ENCODE data around the gene ACTA1. TPM values are rescaled to one million over a fixed set of nuclear protein-coding genes. Genes with fewer than 3 reads are reported as not detected.
"Not testable (repeated sequence)": the region's sequence is repeated elsewhere in the genome, so short reads cannot be mapped to it uniquely, and the experiment has no call there.

The ACTA1 gene
- polyA plus RNA-seq, 4 donors, result 0.61 to 2.4 (median 1.5) TPM

DNA sequence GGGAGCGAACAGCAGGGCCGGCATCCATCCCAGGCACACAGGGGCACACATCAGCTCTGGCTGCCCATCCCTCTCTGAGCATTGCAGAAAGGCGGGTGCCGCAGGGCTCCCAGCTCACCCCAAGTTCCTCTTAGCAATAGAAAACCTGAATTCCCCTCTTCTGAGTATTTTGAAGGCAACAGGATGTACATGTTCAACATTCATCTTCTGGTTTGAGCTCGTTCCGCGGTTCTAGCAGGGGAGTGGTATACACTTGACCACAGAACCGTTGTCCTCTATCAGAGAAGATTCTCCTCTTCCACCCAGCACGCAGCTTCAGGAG is 23.6 kb downstream of the ACTA1 start:
- DNase-seq (ENCODE audit: low read depth in 4 of 4, low spot score in 3 of 4), result no peak

DNA sequence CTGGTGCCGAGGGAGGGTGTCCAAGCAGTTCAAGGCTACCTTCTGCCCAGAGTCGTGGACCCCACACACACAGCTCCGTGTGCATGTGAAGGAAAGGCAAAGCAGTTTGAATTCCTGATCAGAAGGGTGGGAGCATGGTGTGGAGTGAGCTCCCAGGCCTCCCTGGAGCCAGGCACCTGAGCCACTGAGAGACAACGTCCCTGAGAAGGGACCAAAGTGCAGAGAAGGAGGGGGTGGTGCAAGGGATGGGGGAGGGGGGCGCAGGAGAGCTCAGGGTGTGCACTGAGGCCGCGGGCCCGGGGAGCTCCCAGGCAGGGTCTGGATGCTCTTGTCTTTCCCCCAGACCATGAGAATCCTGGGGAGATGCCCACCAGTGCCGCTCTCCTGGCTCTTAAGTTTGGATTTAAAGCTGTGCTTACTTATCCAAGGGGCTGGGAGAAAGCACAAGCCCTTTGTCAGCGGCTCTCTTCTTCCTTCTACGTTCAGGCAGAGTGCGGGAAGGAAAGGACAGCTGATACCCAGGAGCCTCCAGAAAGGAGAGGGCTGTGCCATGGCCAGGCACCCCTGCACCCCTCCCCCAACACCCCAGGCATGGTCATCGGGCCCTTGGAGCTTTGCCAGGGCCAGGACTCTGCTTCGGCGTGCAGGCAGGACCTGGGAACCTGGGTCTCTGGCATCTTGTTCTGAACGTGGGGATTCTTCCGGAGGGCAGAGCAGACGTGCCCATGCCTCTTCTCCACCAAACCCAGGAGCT is 24.1 kb downstream of the ACTA1 start:
- DNase-seq (ENCODE audit: low read depth in 4 of 4, low spot score in 3 of 4), result no peak

DNA sequence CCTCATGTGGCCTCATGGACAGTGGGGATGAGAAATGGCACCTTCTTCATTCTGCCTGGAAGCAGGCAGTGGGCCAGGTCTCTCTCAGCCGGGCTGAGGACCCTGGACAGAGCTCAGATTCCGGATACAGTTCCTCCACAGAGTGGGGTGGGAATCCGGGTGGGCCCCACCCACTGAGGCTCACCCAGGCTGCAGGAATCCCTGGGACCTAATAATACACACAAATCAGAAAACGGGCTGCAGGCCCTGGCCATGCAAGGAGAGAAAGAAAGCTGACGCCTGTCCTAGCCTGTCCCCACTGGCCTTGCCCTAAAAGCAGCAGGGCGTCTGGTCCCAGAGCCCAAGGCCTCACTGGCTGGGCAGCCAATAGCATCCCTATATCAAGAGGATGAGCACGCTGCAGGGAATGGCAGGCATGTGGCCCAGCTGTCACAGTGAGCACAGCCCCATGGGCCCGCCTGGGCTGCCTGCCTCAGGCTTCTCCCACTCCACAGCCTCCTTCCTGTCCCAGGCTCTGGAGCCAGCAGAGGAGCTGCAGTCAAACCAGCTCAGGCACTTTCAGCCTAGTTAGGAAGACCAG is 25.3 kb downstream of the ACTA1 start:
- no peak for DNase-seq (ENCODE audit: low read depth in 4 of 4, low spot score in 3 of 4)

DNA sequence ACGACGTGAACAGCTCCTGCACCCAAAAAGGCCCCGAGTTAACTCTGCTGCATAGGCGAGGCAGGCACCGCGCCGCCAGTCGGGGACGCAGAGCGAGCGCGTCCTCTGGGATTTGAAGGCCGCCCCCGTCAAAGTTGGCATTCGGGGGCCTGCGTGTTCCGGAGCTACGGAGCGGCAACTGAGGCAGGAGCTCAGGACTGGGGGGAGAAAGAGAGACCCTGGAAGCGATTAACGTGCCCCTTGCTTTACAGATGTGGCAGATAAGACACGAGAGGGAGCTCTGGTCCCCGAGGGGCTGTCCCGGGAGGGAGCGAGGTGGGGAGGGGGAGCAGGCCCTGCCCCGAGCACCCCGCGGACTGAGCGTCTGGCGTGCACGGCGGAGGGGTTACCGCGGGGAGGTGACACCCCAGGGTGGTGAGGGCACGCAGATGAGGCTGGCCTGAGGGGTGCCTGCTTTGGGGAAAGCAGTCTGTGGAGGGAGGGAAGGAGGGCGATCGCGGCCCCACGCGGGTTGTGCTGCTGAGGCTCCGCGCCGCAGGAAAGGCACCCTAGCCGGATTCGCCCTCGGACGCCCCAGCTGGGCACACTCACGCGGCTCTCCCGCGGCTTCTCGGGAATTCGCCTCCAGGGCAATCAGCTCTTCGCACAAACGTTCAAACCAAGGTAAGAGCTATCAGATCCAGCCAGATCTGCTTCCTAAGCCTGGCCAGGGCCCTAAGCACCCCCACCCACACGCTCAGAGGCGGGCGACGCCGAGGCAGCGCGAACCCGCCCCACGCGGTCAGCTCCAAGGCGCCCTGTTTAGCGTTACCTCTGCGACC is 26.5 kb downstream of the ACTA1 start:
- no peak for DNase-seq (ENCODE audit: low read depth in 4 of 4, low spot score in 3 of 4)

DNA sequence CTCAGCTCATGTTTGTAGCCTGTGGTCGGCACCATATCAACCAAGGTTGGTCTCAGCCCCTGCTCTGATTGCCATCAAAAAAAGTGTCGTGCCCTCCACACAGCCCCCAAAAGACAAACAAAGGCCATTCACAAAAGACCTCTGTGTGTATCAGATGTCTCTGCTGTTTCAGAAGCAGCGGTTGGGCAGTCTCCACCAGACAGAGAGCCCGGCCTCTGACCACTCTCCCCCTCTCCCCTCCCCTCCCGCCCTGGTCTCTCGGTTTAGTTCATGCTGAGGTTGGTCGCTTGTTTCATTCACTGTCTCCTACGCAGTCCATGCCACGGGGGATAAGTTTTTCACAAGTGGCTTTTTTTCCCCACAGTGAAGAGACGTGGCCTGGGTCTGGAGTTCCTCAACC is 27.1 kb downstream of the ACTA1 start:
- peak in 1 of 4 donors; percentile 32 for DNase-seq (ENCODE audit: low read depth in 4 of 4, low spot score in 3 of 4)

DNA sequence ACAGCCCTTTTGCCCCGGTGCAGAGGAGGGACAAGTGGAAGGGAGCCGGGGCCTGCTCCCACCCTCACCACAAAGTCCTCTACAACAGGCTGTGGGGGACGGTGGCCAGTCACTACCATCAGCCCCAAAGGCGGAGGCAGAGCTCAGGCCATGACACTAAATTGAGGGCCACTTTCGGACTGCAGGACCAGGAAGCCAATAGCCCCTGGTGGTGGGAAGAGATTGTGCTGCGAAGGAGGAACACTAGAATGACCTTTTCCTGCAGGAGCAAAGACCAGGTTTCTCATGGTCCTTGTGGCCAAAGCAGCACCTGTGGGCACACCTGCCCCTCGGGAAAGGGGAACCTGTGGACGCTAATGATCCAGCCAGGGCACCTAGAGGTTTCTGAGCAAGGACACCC is 30.3 kb downstream of the ACTA1 start:
- DNase-seq (ENCODE audit: low read depth in 4 of 4, low spot score in 3 of 4), result no peak

DNA sequence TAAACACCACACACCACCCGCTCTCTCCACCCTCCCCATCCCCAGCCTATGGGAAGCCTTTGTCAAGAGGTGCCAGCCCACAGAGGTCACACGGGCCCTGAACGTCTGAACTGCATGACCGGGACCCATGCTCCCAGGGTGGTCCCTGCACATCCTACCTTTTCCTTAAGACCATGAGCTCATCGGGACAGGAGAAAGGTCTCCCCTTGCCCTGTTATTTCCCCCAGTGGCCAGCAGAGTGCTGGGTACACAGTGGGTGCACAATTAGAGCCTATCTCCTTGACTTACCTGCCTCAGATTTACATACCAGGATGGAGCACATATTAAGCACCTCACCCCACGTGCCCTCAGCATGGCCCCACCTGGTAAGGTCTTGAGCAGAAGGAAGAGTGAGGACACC is 30.9 kb downstream of the ACTA1 start:
- DNase-seq (ENCODE audit: low read depth in 4 of 4, low spot score in 3 of 4), result no peak

DNA sequence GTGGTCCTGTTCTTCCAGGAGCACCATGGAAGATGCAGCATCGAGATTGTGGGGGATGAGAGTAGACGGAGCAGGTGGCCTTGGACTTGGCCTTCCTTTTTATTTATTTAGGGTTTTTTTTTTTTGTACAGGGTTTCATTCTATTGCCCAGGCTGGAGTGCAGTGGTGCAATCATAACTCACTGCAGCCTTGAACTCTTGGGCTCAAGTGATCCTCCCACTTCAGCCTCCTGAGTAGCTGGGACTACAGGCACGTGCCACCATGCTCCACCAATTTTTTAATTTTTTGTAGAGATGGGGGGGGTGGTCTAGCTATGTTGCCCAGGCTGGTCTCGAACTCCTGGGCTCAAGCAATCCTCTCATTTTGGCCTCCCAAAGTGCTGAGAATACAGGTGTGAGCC is 31.6 kb downstream of the ACTA1 start:
- not testable (repeated sequence) for DNase-seq (ENCODE audit: low read depth in 4 of 4, low spot score in 3 of 4)

DNA sequence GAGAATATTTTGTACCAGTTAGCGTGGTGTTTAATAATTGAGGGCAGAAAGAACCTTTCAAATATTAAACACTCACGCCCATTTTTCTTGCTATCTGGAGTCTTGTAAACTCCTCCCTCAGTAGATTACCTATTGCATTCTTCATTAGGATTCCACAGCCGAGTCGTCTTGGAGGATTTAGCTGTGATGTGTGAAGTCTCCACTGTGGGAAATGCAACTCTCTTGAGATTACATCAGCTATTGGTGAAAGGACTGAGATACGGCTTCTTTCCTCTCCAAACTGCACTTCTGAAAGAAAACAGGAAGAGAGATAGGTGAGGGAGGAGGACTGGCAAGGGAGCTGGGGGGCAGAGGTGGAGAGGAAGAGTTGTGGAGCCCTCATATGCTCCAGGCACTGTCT is 36.1 kb downstream of the ACTA1 start:
- DNase-seq (ENCODE audit: low read depth in 4 of 4, low spot score in 3 of 4), result no peak

DNA sequence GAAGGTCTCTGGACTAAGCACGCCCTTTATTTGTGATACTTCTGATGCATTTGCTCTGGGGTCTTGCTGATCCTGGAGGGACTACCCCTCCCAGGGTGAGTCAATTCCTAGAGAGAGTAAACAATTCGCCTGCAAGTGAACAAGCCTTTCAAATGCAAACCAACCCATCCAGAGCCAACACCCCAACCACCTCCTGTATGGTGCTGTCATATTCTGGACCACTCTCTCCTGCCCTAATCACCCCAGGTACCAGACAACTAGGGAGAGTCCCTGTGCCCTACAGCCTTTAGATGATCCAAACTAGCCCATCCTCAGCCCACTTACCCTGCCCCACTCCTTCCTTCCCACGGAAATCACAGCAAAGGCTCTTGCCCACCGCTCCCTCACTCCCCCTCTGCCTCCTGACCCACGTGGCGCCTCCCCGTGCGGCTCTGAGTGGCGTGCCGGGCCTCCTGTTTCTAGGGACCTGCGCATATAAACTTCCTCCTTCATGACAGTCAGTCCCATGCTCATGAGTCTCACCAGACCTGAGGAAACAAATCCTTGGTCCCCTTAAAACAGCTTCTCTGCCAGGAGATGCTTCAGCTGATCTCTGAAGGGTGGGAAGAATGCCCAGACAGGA is 37.2 kb downstream of the ACTA1 start:
- no peak for DNase-seq (ENCODE audit: low read depth in 4 of 4, low spot score in 3 of 4)

DNA sequence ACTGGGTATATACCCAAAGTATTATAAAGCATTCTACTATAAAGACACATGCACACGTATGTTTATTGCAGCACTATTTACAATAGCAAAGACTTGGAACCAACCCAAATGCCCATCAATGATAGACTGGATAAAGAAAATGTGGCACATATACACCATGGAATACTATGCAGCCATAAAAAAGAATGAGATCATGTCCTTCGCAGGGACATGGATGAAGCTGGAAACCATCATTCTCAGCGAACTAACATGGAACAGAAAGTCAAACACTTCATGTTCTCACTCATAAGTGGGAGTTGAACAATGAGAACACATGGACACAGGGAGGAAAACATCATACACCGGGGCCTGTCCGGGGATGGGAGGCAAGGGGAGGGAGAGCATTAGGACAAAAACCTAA is 39.4 kb downstream of the ACTA1 start:
- DNase-seq (ENCODE audit: low read depth in 4 of 4, low spot score in 3 of 4), result not testable (repeated sequence)

DNA sequence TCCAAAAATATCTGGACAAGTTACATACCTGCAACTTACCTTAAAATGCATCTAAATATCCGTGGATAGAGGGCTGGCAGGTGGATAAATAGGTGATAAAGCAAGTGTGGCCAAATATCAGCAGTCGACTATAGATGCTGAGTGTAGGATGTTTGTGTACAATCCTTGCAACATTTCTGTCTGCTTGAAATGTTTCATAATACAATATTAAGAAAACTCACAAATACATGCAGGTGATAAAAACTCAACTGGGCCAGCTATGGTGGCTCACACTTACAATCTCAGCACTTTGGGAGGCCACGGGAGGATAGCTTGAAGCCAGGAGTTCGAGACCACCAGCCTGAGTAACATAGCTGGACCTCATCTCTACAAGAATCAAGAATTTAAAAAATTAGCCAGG is 41.0 kb downstream of the ACTA1 start:
- DNase-seq (ENCODE audit: low read depth in 4 of 4, low spot score in 3 of 4), result no peak

DNA sequence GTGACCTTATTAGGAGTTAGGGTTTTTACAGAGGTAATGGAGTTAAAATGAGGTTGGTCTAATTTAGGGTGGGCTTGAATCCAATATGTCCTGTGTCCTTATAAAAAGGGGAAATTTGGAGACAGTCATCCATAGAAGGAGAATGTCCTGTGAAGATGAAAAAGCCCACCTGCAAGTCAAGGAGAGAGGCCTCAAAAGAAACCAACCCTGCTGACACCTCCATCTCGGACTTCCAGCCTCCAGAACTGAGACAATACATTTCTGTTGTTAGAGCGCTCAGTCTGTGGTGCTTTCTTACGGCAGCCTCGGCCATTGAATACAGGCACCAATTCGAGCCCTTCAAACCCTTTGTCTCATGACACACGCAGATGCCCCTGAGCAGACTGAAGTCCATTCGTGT is 43.8 kb downstream of the ACTA1 start:
- no peak for DNase-seq (ENCODE audit: low read depth in 4 of 4, low spot score in 3 of 4)

DNA sequence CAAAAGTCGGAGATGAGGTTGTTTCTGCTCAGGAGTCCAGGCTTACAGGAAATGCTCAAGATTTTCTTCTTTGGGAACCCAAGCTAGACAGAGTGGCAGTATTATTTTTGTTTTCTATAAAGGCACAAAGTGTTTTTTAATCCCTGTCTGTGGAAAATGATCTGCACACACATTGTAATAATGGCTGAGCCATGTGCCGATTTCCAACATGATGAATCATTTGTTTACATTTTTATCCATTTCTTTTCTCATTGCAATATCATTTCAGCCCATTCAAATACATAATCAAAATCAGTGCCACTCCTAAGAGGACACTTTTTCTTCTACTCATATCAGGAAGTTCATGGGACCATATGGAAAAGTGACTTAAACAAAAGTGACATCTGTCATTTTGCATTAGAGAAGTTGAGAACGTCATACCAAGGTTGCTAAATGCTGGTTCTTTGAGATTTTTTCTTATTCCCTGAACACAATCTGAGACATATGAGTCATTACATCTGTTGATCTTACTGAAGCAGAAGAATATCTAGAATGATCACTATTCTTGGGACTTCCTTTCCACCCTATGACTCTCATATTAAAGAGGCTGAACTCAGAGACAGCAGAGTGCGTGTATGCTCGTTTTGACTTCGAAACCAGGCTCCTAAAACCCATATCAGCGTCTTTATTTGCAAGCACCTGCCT is 44.9 kb downstream of the ACTA1 start:
- no peak for DNase-seq (ENCODE audit: low read depth in 4 of 4, low spot score in 3 of 4)

DNA sequence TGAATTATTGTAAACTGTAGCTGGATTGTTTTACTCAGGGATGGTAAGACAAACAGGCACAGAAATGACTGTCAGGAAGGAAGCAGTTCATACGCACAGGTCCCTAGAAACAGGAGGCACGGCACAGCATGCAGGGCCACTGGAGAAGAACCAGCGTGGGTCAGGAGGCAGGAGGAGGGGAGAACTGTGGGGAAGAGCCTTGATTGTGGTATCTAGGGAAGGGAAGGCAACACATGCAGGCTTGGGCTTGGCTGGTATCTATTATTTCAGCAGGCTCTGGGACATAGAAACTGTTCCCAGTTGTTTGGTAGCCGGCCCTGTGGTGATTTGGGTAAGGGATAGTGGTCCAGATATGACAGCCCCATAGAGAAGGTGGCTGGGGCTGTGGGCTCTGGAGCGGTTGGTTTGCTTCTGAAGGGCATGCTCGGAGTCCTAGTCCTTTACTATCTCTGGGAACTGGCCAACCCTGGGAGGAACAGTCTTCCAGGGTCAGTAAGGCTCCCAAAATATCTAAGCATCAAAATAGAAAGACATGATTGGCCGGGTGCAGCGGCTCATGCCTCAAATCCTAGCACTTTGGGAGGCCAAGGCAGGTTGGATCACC is 47.9 kb downstream of the ACTA1 start:
- DNase-seq (ENCODE audit: low read depth in 4 of 4, low spot score in 3 of 4), result no peak

DNA sequence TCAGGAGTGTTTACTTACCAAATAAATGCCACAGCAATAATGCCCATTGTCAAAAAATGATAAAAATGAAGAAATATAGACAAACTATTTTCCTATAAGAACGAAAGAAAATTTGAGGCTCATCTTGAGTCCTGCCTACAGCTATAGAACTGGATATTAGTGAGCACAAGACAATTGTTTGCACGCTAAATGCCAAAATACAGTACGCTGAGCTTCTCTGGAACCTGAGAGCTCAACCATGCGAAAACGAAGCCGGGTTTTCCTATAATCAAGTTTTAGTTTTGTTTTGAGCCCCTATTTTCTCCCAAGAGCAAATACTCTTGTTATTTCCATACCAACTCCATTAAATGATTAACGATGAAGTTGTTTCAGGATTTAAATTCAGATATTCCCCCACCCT is 49.1 kb downstream of the ACTA1 start:
- no peak for DNase-seq (ENCODE audit: low read depth in 4 of 4, low spot score in 3 of 4)

DNA sequence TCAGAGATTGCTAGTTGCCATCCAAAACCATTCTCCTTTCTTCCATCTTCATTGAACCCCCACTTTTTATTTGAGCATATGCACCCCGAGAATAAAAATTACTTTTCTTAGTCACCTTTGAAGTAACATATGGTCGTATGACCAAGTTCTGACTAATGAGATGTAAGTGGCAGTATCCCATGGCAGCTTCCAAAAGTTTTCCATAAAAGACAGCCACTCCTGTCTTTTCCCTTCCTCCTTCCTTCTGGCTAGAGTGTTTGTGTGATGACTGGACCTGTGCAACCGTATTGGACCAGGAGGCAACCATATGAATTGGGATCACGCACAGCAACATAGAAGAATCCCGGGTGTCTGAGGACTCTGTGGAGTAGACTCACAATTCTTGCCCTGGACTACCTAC is 49.9 kb downstream of the ACTA1 start:
- DNase-seq (ENCODE audit: low read depth in 4 of 4, low spot score in 3 of 4), result no peak

DNA sequence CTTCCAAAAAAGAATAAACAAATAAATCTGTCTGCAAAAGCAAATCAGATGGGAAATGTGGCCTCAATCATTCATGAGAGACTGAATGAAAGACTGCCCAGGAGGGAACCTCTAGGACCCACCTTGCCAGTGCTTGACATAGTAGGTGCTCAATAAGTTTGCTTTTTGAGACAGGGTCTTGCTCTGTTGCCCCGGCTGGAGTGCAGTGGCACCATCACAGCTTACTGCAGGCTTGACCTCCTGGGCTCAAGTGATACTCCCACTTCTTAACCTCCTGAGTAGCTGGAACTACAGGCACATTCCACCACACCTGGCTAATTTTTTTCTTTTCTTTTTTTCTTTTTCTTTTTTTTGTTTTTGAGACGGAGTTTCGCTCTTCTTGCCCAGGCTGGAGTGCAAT is 50.7 kb downstream of the ACTA1 start:
- no peak for DNase-seq (ENCODE audit: low read depth in 4 of 4, low spot score in 3 of 4)
